Ascending aorta (tissue), 2 donors: ENCODE results near the gene BCDIN3D. TPM values are rescaled to one million over a fixed set of nuclear protein-coding genes. Genes with fewer than 3 reads are reported as not detected.

Experiments used
- DNase-seq, 2 donors: peaks; one replicate each; pipeline ENCODE4 v3.0.0-alpha.2; 2019; ENCODE audit warnings: low spot score in 2 of 2
- H3K27ac ChIP-seq, 2 donors: fragments of 200-600 bp; sonication (generic); one replicate each; pipeline ENCODE4 v1.5.1; 2016 to 2017; ENCODE audit warnings: mild to moderate bottlenecking in 1 of 2
- H3K27me3 ChIP-seq: fragments of 200-600 bp; sonication (generic); one replicate; pipeline ENCODE4 v1.5.1; 2017
- H3K36me3 ChIP-seq, 2 donors: fragments of 200-600 bp; sonication (generic); one replicate each; pipeline ENCODE4 v1.5.1; 2016
- H3K4me1 ChIP-seq, 2 donors: fragments of 200-600 bp; sonication (generic); one replicate each; pipeline ENCODE4 v1.5.1; 2016 to 2017; ENCODE audit warnings: mild to moderate bottlenecking in 1 of 2
- H3K4me3 ChIP-seq, 2 donors: fragments of 200-600 bp; sonication (generic); one replicate each; pipeline ENCODE4 v1.5.1; 2016 to 2017; ENCODE audit warnings: mild to moderate bottlenecking in 1 of 2
- H3K9me3 ChIP-seq, 2 donors: fragments of 200-600 bp; sonication (generic); one replicate each; pipeline ENCODE4 v1.5.1; 2016
- CTCF ChIP-seq, 3 experiments: fragments of 200-600 bp in 2 of 3; fragments of 450-650 bp in 1 of 3; sonication (generic) in 2 of 3; IDR thresholded peaks; one replicate each; pipeline ENCODE4 v1.5.1; 2016 to 2019; ENCODE audit warnings: antibody characterized with exemption in 3 of 3, mild to moderate bottlenecking in 1 of 3, moderate library complexity in 1 of 3
- intact Hi-C: fragments of 100-400 bp; cut with DNase I; formaldehyde crosslinking; loops from one replicate; pipeline ENCODE4 v1.15.1; 2023
- total RNA-seq: library from RNA; depleted of rRNA; stranded (reverse); fragments of >200 nt; gene quantifications from one replicate; pipeline ENCODE4 v1.1.0, GENCODE V29; 2016

BCDIN3D gene
- total RNA-seq, 1 donor from 2014 or later = 2.6 TPM

- no peak for TF ChIP-seq CTCF (IDR thresholded peaks at IDR 0.05)
- H3K36me3 ChIP-seq = no peaks in the 10 kb centered on the region
- DNase-seq = no peak
- H3K4me3 ChIP-seq = peak overlapping the region; percentile 77 to 79
- no peaks in the 10 kb centered on the region for H3K9me3 ChIP-seq
- peaks cover 0 to 18% of the 10 kb centered on the region in 2 donors for H3K4me1 ChIP-seq
- H3K27me3 ChIP-seq = no peaks in the 10 kb centered on the region
- intact Hi-C loops = loop anchor here (1.0 to 10.0 kb wide), 2 partner anchors 15 to 199 kb away; partner anchors contain the start of gene NCKAP5L
- H3K27ac ChIP-seq = peak overlapping the region; percentile 92 to 93
These were observed 505 bp upstream of the BCDIN3D start for GRCh38 chr12:49843411-49843810.

GRCh38 chr12:49838973-49839633, 3.8 kb downstream of the BCDIN3D start:
- peaks cover 0 to 18% of the 10 kb centered on the region in 2 donors for H3K4me1 ChIP-seq
- no peak overlapping the region for H3K27ac ChIP-seq
- H3K36me3 ChIP-seq = no peaks in the 10 kb centered on the region
- TF ChIP-seq CTCF (IDR thresholded peaks at IDR 0.05) = peak; percentile 45 to 64 (median 56)
- no peaks in the 10 kb centered on the region for H3K27me3 ChIP-seq
- no peak for DNase-seq
- no peaks in the 10 kb centered on the region for H3K9me3 ChIP-seq
- H3K4me3 ChIP-seq = no peak overlapping the region
- intact Hi-C loops = loop anchor here (2.0 kb wide), 1 partner anchor 62 kb away; no protein-coding TSS in a partner anchor

- Histone ChIP-seq H3K4me3 (no peak overlapping the region), H3K36me3 (no peaks in the 10 kb centered on the region), H3K9me3 (no peaks in the 10 kb centered on the region), H3K4me1 (peaks cover 0 to 6% of the 10 kb centered on the region in 2 donors), H3K27me3 (no peaks in the 10 kb centered on the region), H3K27ac (no peak overlapping the region)
- DNase-seq = no peak
- intact Hi-C loops = no loop called here
- TF ChIP-seq CTCF (IDR thresholded peaks at IDR 0.05) = no peak
These were observed 10.0 kb downstream of the BCDIN3D start for GRCh38 chr12:49832836-49833421.

- Histone ChIP-seq H3K9me3 (no peaks in the 10 kb centered on the region), H3K27me3 (no peaks in the 10 kb centered on the region), H3K36me3 (no peaks in the 10 kb centered on the region), H3K4me3 (no peak overlapping the region), H3K27ac (no peak overlapping the region), H3K4me1 (peaks cover 2 to 10% of the 10 kb centered on the region in 2 donors)
- no peak for DNase-seq
- intact Hi-C loops = no loop called here
- no peak for TF ChIP-seq CTCF (IDR thresholded peaks at IDR 0.05)
These were observed 11.2 kb downstream of the BCDIN3D start for GRCh38 chr12:49831717-49832116.

GRCh38 chr12:49828133-49829091, 14.5 kb downstream of the BCDIN3D start, which contains the start of gene NCKAP5L:
NCKAP5L (minus strand) TSS chr12:49828413; CDS start chr12:49804044, 24,369 bp downstream.
- H3K9me3 ChIP-seq = no peaks in the 10 kb centered on the region
- peak; percentile 88 to 99 for DNase-seq
- H3K4me3 ChIP-seq = peak within 1 kb of the TSS; percentile 99
- no peaks in the 10 kb centered on the region for H3K36me3 ChIP-seq
- H3K4me1 ChIP-seq = peaks cover 5 to 28% of the 10 kb centered on the region in 2 donors
- intact Hi-C loops = loop anchor here (1.0 to 2.0 kb wide), 2 partner anchors 15 to 88 kb away; partner anchors contain the start of genes BCDIN3D and TMBIM6
- TF ChIP-seq CTCF (IDR thresholded peaks at IDR 0.05) = no peak
- H3K27ac ChIP-seq = peak within 1 kb of the TSS; percentile 91 to 92
- no peaks in the 10 kb centered on the region for H3K27me3 ChIP-seq
